ENCODE data around the gene RAPGEF5.

The RAPGEF5 gene

GRCh38 chr7:22256541-22257096 lies 100.3 kb downstream of the RAPGEF5 start:
- DNase-seq (ENCODE audit: low spot score), result no peak

GRCh38 chr7:22255834-22256233 lies 101.1 kb downstream of the RAPGEF5 start:
- DNase-seq (ENCODE audit: low spot score), result no peak

GRCh38 chr7:22255342-22255741 lies 101.6 kb downstream of the RAPGEF5 start:
- no peak for DNase-seq (ENCODE audit: low spot score)

- no peak for DNase-seq (ENCODE audit: low spot score)
Observed at GRCh38 chr7:22252936-22253536, 103.9 kb downstream of the RAPGEF5 start.

GRCh38 chr7:22252016-22252415 lies 104.9 kb downstream of the RAPGEF5 start:
- no peak for DNase-seq (ENCODE audit: low spot score)

GRCh38 chr7:22251281-22251680 lies 105.7 kb downstream of the RAPGEF5 start:
- DNase-seq (ENCODE audit: low spot score), result no peak

GRCh38 chr7:22250390-22250789 lies 106.6 kb downstream of the RAPGEF5 start:
- no peak for DNase-seq (ENCODE audit: low spot score)

- no peak for DNase-seq (ENCODE audit: low spot score)
Observed at GRCh38 chr7:22248111-22248809, 108.7 kb downstream of the RAPGEF5 start.

- DNase-seq (ENCODE audit: low spot score), result no peak
Observed at GRCh38 chr7:22241805-22242390, 115.1 kb downstream of the RAPGEF5 start.

- DNase-seq (ENCODE audit: low spot score), result no peak
Observed at GRCh38 chr7:22240904-22241571, 115.9 kb downstream of the RAPGEF5 start.

- peak; percentile 43 for DNase-seq (ENCODE audit: low spot score)
Observed at GRCh38 chr7:22238354-22239311, 118.3 kb downstream of the RAPGEF5 start.

GRCh38 chr7:22235134-22235533 lies 121.8 kb downstream of the RAPGEF5 start:
- no peak for DNase-seq (ENCODE audit: low spot score)

GRCh38 chr7:22234227-22234626 lies 122.7 kb downstream of the RAPGEF5 start:
- no peak for DNase-seq (ENCODE audit: low spot score)

- no peak for DNase-seq (ENCODE audit: low spot score)
Observed at GRCh38 chr7:22231806-22232205, 125.1 kb downstream of the RAPGEF5 start.

GRCh38 chr7:22231141-22231540 lies 125.8 kb downstream of the RAPGEF5 start:
- DNase-seq (ENCODE audit: low spot score), result no peak

- DNase-seq (ENCODE audit: low spot score), result no peak
Observed at GRCh38 chr7:22230238-22230637, 126.7 kb downstream of the RAPGEF5 start.

GRCh38 chr7:22229148-22229547 lies 127.8 kb downstream of the RAPGEF5 start:
- DNase-seq (ENCODE audit: low spot score), result no peak

GRCh38 chr7:22223807-22224206 lies 133.1 kb downstream of the RAPGEF5 start:
- DNase-seq (ENCODE audit: low spot score), result no peak

- DNase-seq (ENCODE audit: low spot score), result no peak
Observed at GRCh38 chr7:22220941-22221340, 136.0 kb downstream of the RAPGEF5 start.

GRCh38 chr7:22219739-22220493 lies 137.0 kb downstream of the RAPGEF5 start:
- DNase-seq (ENCODE audit: low spot score), result no peak

- DNase-seq (ENCODE audit: low spot score), result no peak
Observed at GRCh38 chr7:22219036-22219435, 137.9 kb downstream of the RAPGEF5 start.
